ENCODE data around the gene SLC25A38. TPM values are rescaled to one million over a fixed set of nuclear protein-coding genes. Genes with fewer than 3 reads are reported as not detected.

SLC25A38 gene
- total RNA-seq, 1 experiment from 2014 or later: 48.2 TPM

GRCh38 chr3:39429466-39429865, 46.3 kb downstream of the SLC25A38 start:
- Histone ChIP-seq H3K27ac (ENCODE audit: insufficient read length, low read depth, low read length) (no peak overlapping the region), H3T11ph (ENCODE audit: low read length) (no peak overlapping the region), H3K18ac (ENCODE audit: insufficient read length, low read depth, low read length) (no peak overlapping the region), H2BK15ac (ENCODE audit: low read depth, low read length) (no peak overlapping the region), H3K4me2 (ENCODE audit: insufficient read depth, insufficient read length, low read length) (no peak overlapping the region), H2AFZ (ENCODE audit: low read length) (no peak overlapping the region), H3K23me2 (ENCODE audit: insufficient read length, low read depth, low read length, poor library complexity, severe bottlenecking) (no peaks in the 10 kb centered on the region), H3K79me2 (ENCODE audit: insufficient read depth, low read length) (no peaks in the 10 kb centered on the region), H3K9me3 (ENCODE audit: control insufficient read depth, low read depth, low read length) (no peaks in the 10 kb centered on the region), H3K14ac (ENCODE audit: insufficient read depth, low read length) (no peak overlapping the region), H3K23ac (ENCODE audit: insufficient read length, low read depth, low read length) (no peak overlapping the region), H3K9ac (ENCODE audit: extremely low read depth, insufficient read length, low read length) (no peak overlapping the region), H2BK12ac (ENCODE audit: insufficient read length, low read depth, low read length) (no peak overlapping the region), H2BK120ac (ENCODE audit: low read depth, low read length, poor library complexity, severe bottlenecking) (no peak overlapping the region), H4K5ac (ENCODE audit: insufficient read length, low read depth, low read length) (no peak overlapping the region), H4K8ac (replicated peaks; ENCODE audit: insufficient read length, low read depth, low read length) (no peak overlapping the region), H3K56ac (ENCODE audit: insufficient read length, low read depth, low read length) (no peak overlapping the region), H3K4me1 (ENCODE audit: insufficient read depth, low read length) (no peaks in the 10 kb centered on the region), H2BK5ac (ENCODE audit: insufficient read length, low read length) (no peak overlapping the region), H3K27me3 (ENCODE audit: insufficient read depth, low read length) (no peaks in the 10 kb centered on the region), H3K4ac (ENCODE audit: low read depth, low read length) (no peak overlapping the region), H2BK20ac (ENCODE audit: low read depth, low read length, poor library complexity, severe bottlenecking) (no peak overlapping the region), H4K20me1 (ENCODE audit: control insufficient read depth, insufficient read depth, insufficient read length) (no peaks in the 10 kb centered on the region), H4K91ac (ENCODE audit: insufficient read length, low read depth, low read length) (no peak overlapping the region), H2AK5ac (ENCODE audit: insufficient read length, low read length) (no peak overlapping the region), H3K79me1 (ENCODE audit: insufficient read depth, low read depth, low read length, poor library complexity, severe bottlenecking) (no peaks in the 10 kb centered on the region)
- H3K27me3 Mint-ChIP-seq (ENCODE audit: low read depth): peaks cover 6% of the 10 kb centered on the region
- no peak for DNase-seq
- no peak for TF ChIP-seq CTCF (conservative IDR thresholded peaks at IDR 0.05)
- WGBS (ENCODE audit: extremely low coverage, insufficient read length, low lambda C conversion rate): no CpG with 5 or more reads among the region's 11 CpGs
- no peaks in the 10 kb centered on the region for H3K9me3 Mint-ChIP-seq
- H3K4me3 Mint-ChIP-seq: no peak overlapping the region; a peak in 1 of 5 replicates
- H3K27ac Mint-ChIP-seq: no peak overlapping the region
- no peaks in the 10 kb centered on the region for H3K4me1 Mint-ChIP-seq
- H3K36me3 Mint-ChIP-seq (ENCODE audit: insufficient read depth in 1 of 3, low read depth in 3 of 3): no peaks in the 10 kb centered on the region

All from H9 (cell line).